SK-N-SH treated with all-trans-retinoic acid at 6 μM for 48 hours (cell line): Measurements from ENCODE around the gene MLYCD.

Experiments used
- BACH2 ChIP-seq: fragments of 250-450 bp; sonication (Bioruptor Pico); IDR thresholded peaks from 2 replicates; pipeline ENCODE4 v1.9.0; 2021; ENCODE audit warnings: mild to moderate bottlenecking, borderline replicate concordance
- RARB ChIP-seq: fragments of 250-450 bp; sonication (Bioruptor Pico); IDR thresholded peaks from 2 replicates; pipeline ENCODE4 v1.8.0; 2021; ENCODE audit warnings: mild to moderate bottlenecking, moderate library complexity
- TOX ChIP-seq: fragments of 250-450 bp; sonication (Bioruptor Pico); IDR thresholded peaks from 2 replicates; pipeline ENCODE4 v1.8.0; 2021; ENCODE audit warnings: mild to moderate bottlenecking, moderate library complexity, borderline replicate concordance
- ZNF70 ChIP-seq: fragments of 450-650 bp; formaldehyde crosslinking; IDR thresholded peaks from 2 replicates; pipeline ENCODE4 v1.5.0; 2020; ENCODE audit warnings: mild to moderate bottlenecking, moderate library complexity
- TF ChIP-seq, protein P1 (sequence below): fragments of 250-450 bp; sonication (Bioruptor Pico); IDR thresholded peaks from 2 replicates; pipeline ENCODE4 v1.5.0; 2020; ENCODE audit warnings: mild to moderate bottlenecking, moderate library complexity
- TF ChIP-seq, protein P2 (sequence below): fragments of 250-450 bp; sonication (Bioruptor Pico); IDR thresholded peaks from 2 replicates; pipeline ENCODE4 v1.8.0; 2020; ENCODE audit warnings: mild to moderate bottlenecking, moderate library complexity, borderline replicate concordance
- TF ChIP-seq, protein P3 (sequence below): fragments of 250-450 bp; sonication (Bioruptor Pico); IDR thresholded peaks from 2 replicates; pipeline ENCODE4 v1.5.1; 2021; ENCODE audit warnings: mild to moderate bottlenecking, moderate library complexity

- TF ChIP-seq ZNF70 (CRISPR knock-in tag) (no peak), BACH2 (CRISPR knock-in tag) (no peak), RARB (CRISPR knock-in tag) (no peak), TOX (CRISPR knock-in tag) (no peak)
- TF ChIP-seq, protein P1, sequence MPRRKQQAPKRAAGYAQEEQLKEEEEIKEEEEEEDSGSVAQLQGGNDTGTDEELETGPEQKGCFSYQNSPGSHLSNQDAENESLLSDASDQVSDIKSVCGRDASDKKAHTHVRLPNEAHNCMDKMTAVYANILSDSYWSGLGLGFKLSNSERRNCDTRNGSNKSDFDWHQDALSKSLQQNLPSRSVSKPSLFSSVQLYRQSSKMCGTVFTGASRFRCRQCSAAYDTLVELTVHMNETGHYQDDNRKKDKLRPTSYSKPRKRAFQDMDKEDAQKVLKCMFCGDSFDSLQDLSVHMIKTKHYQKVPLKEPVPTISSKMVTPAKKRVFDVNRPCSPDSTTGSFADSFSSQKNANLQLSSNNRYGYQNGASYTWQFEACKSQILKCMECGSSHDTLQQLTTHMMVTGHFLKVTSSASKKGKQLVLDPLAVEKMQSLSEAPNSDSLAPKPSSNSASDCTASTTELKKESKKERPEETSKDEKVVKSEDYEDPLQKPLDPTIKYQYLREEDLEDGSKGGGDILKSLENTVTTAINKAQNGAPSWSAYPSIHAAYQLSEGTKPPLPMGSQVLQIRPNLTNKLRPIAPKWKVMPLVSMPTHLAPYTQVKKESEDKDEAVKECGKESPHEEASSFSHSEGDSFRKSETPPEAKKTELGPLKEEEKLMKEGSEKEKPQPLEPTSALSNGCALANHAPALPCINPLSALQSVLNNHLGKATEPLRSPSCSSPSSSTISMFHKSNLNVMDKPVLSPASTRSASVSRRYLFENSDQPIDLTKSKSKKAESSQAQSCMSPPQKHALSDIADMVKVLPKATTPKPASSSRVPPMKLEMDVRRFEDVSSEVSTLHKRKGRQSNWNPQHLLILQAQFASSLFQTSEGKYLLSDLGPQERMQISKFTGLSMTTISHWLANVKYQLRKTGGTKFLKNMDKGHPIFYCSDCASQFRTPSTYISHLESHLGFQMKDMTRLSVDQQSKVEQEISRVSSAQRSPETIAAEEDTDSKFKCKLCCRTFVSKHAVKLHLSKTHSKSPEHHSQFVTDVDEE (CRISPR knock-in tag) = no peak
- TF ChIP-seq, protein P2, sequence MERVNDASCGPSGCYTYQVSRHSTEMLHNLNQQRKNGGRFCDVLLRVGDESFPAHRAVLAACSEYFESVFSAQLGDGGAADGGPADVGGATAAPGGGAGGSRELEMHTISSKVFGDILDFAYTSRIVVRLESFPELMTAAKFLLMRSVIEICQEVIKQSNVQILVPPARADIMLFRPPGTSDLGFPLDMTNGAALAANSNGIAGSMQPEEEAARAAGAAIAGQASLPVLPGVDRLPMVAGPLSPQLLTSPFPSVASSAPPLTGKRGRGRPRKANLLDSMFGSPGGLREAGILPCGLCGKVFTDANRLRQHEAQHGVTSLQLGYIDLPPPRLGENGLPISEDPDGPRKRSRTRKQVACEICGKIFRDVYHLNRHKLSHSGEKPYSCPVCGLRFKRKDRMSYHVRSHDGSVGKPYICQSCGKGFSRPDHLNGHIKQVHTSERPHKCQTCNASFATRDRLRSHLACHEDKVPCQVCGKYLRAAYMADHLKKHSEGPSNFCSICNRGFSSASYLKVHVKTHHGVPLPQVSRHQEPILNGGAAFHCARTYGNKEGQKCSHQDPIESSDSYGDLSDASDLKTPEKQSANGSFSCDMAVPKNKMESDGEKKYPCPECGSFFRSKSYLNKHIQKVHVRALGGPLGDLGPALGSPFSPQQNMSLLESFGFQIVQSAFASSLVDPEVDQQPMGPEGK (CRISPR knock-in tag) = no peak
- TF ChIP-seq, protein P3, sequence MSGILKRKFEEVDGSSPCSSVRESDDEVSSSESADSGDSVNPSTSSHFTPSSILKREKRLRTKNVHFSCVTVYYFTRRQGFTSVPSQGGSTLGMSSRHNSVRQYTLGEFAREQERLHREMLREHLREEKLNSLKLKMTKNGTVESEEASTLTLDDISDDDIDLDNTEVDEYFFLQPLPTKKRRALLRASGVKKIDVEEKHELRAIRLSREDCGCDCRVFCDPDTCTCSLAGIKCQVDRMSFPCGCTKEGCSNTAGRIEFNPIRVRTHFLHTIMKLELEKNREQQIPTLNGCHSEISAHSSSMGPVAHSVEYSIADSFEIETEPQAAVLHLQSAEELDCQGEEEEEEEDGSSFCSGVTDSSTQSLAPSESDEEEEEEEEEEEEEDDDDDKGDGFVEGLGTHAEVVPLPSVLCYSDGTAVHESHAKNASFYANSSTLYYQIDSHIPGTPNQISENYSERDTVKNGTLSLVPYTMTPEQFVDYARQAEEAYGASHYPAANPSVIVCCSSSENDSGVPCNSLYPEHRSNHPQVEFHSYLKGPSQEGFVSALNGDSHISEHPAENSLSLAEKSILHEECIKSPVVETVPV (CRISPR knock-in tag) = no peak
Observed at GRCh38 chr16:83957296-83957855, 58.5 kb downstream of the MLYCD start.
